Measurements from ENCODE around the gene RNF138.
"Not testable (repeated sequence)": the region's sequence is repeated elsewhere in the genome, so short reads cannot be mapped to it uniquely, and the experiment has no call there.

The RNF138 gene

GRCh38 chr18:32096946-32097345 is 5.3 kb downstream of the RNF138 start:
- no peak for DNase-seq

GRCh38 chr18:32104516-32104915 is 12.8 kb downstream of the RNF138 start:
- DNase-seq = no peak

- DNase-seq = no peak
These were observed 18.3 kb downstream of the RNF138 start for GRCh38 chr18:32110005-32110404.

- DNase-seq = no peak
These were observed 20.0 kb downstream of the RNF138 start for GRCh38 chr18:32111706-32112105.

GRCh38 chr18:32112826-32113225 is 21.2 kb downstream of the RNF138 start:
- DNase-seq = no peak

- no peak for DNase-seq
These were observed 22.7 kb downstream of the RNF138 start for GRCh38 chr18:32114293-32114942.

- DNase-seq = no peak
These were observed 30.4 kb downstream of the RNF138 start for GRCh38 chr18:32122039-32122438.

GRCh38 chr18:32126538-32126937 is 34.9 kb downstream of the RNF138 start:
- DNase-seq = no peak

- DNase-seq = no peak
These were observed 44.0 kb downstream of the RNF138 start for GRCh38 chr18:32135625-32136024.

GRCh38 chr18:32138332-32138982 is 46.8 kb downstream of the RNF138 start:
- DNase-seq = no peak

- DNase-seq = peak; percentile 66
These were observed 48.2 kb downstream of the RNF138 start for GRCh38 chr18:32139835-32140283.

- no peak for DNase-seq
These were observed 56.7 kb downstream of the RNF138 start for GRCh38 chr18:32148185-32148870.

GRCh38 chr18:32152705-32153448 is 61.2 kb downstream of the RNF138 start:
- DNase-seq = no peak

GRCh38 chr18:32156855-32157254 is 65.2 kb downstream of the RNF138 start:
- no peak for DNase-seq

- no peak for DNase-seq
These were observed 65.9 kb downstream of the RNF138 start for GRCh38 chr18:32157580-32157979.

- DNase-seq = peak; percentile 88
These were observed 66.5 kb downstream of the RNF138 start for GRCh38 chr18:32158108-32158624.

GRCh38 chr18:32158631-32159030 is 67.0 kb downstream of the RNF138 start:
- not testable (repeated sequence) for DNase-seq

GRCh38 chr18:32160547-32160946 is 68.9 kb downstream of the RNF138 start:
- DNase-seq = no peak

GRCh38 chr18:32167980-32168730 is 76.5 kb downstream of the RNF138 start:
- no peak for DNase-seq

GRCh38 chr18:32173654-32174053 is 82.0 kb downstream of the RNF138 start:
- DNase-seq = no peak

- DNase-seq = no peak
These were observed 83.0 kb downstream of the RNF138 start for GRCh38 chr18:32174719-32175118.

GRCh38 chr18:32175265-32175664 is 83.6 kb downstream of the RNF138 start:
- DNase-seq = no peak
